ENCODE measurements around the gene SMIM41.

DNA sequence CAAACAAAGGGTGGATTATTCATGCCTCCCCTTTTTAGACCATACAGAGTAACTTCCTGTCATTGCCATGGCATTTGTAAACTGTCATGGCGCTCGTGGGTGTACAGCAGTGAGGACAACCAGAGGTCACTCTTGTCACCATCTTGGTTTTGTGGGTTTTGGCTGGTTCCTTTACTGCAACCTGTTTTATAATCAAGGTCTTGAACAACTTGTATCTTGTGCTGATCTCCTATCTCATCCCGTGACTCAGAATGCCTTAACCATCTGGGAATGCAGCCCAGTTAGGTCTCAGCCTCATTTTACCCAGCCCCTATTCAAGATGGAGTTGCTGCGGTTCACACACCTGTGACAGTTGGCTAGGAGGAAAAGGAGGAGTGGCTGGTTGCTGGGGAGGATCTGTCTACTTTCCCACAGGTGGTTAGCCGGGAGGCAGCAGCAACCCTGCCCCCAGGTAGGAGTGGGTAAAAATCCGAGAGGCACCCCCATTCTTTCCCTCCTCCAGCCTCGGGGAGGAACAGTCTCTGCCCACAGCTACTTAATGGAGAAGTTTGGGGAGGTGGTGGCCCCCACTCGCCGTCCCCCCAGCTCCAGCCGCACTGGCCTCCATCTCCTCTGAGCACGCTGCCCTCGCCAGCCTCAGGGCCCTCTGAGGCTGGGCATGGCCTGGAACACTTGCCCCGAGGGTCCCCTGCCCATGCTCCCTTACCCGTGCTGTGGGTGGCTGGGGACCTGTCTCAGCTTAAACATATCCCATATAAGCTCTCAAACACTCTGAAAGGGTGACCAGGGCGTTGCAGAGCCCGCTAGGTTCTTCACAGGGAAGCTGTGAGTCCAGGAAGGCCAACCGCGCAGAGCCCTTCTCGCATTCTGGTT, 41.7 kb downstream of the SMIM41 start:
- TF ChIP-seq, protein P1, sequence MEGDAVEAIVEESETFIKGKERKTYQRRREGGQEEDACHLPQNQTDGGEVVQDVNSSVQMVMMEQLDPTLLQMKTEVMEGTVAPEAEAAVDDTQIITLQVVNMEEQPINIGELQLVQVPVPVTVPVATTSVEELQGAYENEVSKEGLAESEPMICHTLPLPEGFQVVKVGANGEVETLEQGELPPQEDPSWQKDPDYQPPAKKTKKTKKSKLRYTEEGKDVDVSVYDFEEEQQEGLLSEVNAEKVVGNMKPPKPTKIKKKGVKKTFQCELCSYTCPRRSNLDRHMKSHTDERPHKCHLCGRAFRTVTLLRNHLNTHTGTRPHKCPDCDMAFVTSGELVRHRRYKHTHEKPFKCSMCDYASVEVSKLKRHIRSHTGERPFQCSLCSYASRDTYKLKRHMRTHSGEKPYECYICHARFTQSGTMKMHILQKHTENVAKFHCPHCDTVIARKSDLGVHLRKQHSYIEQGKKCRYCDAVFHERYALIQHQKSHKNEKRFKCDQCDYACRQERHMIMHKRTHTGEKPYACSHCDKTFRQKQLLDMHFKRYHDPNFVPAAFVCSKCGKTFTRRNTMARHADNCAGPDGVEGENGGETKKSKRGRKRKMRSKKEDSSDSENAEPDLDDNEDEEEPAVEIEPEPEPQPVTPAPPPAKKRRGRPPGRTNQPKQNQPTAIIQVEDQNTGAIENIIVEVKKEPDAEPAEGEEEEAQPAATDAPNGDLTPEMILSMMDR (conservative IDR thresholded peaks at IDR 0.05): no peak
- no peak for TF ChIP-seq EZH2 (IDR thresholded peaks at IDR 0.05; ENCODE audit: low read depth)
